ENCODE results near the gene TMED1.

Gene TMED1

GRCh38 chr19:10830931-10831779, 4.9 kb downstream of the TMED1 start:
- DNase-seq = no peak

GRCh38 chr19:10830370-10830769, 5.6 kb downstream of the TMED1 start:
- DNase-seq = no peak

DNA sequence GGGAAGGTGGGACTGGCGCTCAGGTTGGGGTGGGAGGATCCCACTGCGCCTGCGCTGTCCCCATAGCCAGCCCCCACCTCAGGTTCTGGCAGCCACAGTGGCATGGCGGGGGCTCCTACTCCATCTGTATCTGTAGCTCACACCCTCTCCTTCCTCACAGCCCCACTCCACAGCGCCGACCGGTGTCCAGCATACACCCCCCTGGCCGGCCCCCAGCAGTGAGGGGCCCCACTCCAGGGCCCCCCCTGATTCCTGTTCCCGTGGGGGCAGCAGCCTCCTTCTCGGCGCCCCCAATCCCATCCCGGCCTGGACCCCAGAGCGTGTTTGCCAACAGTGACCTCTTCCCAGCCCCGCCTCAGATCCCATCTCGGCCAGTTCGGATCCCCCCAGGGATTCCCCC, 6.0 kb downstream of the TMED1 start:
- no peak for DNase-seq

- no peak for DNase-seq
Measured at GRCh38 chr19:10828981-10829821, 6.8 kb downstream of the TMED1 start.

DNA sequence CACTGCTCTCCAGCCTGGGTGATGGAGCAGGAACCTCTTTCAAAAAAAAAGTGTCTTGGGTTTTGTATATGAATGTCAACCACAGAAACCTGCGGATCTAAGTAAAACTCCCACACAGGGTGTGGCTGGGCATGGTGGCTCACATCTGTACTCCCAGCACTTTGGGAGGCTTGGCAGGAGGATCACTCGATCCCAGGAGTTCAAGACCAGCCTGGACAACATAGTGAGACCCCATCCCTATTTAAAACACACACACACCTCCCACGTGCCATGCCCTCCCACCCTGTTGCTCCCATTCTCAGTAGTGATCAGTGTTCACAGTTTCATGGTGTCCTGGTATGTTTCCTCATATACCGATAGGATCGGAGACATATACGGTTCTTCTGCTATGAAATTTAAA, 9.2 kb downstream of the TMED1 start:
- no peak for DNase-seq

GRCh38 chr19:10826231-10826630, 9.8 kb downstream of the TMED1 start:
- no peak for DNase-seq

DNA sequence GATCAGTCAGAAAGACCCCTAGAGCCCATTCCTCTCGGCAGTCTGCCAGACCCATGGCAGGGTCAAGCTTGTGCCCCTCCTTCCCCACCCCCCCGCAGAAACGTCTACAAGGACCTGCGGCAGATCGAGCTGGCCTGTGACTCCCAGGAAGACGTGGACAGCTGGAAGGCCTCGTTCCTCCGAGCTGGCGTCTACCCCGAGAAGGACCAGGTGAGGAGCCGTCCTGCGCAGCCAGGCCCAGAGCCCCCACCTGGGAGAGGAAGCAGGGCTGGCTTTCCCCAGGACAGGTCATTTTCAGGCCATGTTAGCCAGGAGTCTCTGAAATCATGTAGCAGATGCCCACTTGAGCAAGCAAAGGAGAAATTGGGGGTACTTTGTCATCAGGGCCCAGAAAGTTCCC, 12.3 kb downstream of the TMED1 start:
- no peak for DNase-seq

GRCh38 chr19:10820173-10820572, 15.8 kb downstream of the TMED1 start:
- DNase-seq = no peak

DNA sequence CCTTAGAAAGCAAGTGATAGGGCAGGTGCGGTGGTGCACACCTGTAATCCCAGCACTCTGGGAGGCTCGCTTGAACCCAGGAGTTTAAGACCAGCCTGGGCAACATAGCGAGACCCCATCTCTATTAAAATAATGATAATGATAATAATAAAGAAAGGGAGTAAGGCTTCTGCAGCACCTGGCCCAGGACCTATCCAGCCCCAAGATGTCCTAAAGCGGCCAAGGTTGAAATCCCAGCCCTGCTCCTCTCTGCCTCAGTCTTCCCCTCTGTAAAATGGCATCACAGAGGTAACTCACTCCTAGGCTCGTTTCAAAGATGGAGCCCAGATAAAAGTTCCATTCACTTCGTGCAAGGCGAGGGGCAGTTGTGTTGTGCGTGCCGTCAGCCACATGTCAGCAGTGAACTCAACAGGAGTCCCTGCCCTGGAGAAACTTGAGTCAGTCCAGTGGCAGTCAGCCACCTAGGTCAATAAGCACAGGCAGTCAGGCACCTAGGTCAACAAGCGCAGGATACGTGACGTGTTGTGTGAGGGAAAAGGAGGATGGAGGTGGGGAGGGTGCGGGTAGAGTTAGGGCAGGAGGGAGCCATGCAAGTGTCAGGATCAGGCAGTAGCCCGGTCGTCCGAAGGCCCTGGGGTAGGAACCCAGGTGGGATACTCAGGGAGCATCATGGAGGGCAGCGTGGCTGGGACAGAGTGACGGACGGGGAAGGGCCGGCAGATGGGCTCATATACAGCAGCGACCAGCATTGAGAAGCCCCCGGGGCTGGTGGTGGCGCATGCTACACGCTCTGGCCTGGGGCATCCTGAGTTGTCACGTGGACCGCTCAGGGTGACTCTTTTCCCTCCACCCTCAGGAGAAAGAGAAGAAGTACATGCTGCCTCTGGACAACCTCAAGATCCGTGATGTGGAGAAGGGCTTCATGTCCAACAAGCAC, 16.6 kb downstream of the TMED1 start:
- DNase-seq = no peak

DNA sequence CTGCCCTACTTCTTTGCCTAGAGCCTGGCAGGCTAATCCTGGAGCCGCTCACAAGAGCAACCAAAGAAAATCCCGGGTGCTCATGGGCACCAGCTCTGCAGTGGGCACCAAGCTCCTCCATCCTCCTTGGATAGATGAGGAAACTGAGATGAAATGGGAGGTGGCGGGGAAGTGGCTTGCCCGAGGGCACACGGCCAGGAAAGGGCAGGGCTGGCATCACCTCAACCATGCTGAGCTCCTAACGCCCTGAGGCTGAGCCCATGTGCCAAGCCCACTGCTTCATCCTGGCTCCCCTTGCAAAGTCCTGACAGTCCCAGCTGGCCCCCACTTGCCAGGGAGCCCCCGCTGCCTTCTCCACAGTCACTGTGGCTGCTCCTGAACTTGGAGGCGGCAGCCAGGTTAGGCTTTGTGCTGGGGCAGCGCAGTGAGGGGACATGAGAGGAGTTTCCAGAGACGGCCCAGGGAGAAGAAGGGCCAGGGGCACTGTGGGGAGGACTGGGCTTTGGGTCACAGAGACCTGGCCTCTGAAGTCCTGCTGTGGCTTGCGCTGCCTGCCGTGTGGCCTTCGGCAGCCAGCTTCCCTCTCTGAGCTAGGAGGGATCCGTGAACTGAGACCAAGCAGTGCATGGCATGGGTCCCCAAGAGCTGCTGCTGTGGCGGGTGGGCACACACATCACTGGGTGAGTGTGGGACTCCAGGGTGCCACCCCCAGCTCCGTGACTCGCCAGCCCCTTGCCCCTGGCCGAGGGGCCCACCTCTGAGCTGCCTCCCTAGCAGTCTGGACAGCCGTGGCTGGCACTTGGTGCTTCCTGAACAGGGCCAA, 17.5 kb downstream of the TMED1 start:
- no peak for DNase-seq

- no peak for DNase-seq
Measured at GRCh38 chr19:10817291-10818038, 18.5 kb downstream of the TMED1 start.

DNA sequence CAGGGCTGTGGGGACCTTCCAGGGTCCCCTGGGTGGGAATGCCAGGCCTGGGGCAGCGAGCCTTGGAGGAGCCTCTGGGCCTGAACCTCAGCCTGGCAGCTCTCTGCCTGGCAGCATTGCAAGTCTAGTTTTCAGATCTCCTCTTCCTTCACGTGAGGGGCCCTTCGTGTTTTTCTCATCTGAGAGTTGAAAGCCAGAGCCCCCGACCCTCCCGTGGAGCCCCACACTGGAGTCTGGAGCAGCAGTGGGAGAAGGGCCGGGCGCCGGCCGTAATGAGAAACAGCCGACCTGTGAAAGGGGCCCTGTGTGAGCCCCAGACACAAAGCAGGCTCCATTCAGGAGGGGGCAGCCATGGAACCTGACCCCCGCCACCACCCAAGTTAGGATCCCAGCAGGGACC, 19.3 kb downstream of the TMED1 start:
- DNase-seq = no peak

GRCh38 chr19:10815969-10816644, 19.9 kb downstream of the TMED1 start:
- DNase-seq = no peak

DNA sequence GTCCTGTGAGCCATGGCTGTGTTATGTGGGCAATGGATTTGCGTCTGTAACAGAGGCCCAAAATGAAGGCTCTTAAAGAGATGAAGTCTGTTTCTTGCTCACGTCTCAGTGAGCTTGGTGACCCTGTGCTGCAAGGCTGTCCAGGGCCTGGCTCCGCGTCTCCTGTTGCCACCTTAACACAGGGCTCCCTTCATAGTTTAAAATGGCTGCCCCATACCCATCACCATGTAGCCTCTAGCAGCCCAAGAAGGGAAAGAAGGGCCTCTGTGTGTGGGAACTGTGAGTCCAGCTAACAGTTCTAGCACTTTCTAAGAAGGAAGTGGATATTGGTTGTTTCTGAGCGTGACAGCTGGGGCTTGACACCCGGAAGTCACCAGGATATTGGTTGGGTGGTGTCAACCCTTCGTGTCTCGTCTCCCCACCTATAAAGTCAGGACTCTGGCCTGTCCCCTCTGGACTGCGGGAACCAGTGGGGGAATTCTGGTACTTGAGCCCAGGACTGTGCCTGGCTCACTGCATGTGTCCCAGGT, 20.9 kb downstream of the TMED1 start:
- no peak for DNase-seq

- DNase-seq = no peak
Measured at GRCh38 chr19:10812902-10813404, 23.1 kb downstream of the TMED1 start.

- DNase-seq = no peak
Measured at GRCh38 chr19:10812196-10812595, 23.8 kb downstream of the TMED1 start.

GRCh38 chr19:10811391-10812111, 24.5 kb downstream of the TMED1 start:
- DNase-seq = no peak

DNA sequence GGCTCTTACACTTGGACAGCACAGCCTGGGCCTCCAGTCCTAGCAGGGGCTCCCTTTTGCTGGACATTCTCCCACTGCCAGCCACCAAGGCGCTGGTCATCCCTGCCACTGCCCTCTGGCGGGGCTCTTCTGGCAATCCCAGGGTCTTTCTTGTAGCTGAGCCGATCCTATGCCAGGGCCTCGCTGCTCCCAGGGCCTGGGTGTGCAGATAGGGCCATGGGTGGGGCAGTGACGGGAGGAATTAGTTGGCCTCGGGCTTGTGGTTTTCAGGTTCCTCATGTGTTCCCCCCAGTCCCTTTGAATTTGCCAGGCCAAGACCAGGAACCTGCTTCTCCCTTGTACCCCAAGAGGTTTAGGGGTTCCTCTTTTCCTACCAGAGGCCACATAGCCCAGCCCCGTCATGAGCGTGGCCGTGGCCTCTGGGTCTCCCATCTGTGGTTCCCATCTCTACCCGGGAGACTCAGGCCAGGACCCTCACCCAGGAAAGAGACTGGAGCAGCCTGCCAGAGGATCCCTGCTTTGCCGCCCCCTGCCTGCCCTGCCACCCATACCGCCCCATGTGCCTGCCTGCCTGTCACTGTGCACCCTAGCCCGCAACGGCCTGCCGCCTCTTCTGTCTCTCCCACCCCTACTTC, 26.2 kb downstream of the TMED1 start:
- no peak for DNase-seq

Measured in NCI-H446 treated with DMSO at 0.1 percent for 48 hours (cell line).